Measurements from ENCODE around the gene PBX1. TPM values are rescaled to one million over a fixed set of nuclear protein-coding genes. Genes with fewer than 3 reads are reported as not detected.

PBX1 gene
- total and polyA plus RNA-seq, 10 of the 15 experiments (the other 5 are each of a cell fraction or from before 2014, with no cell fraction given) = 0.05 to 0.28 (median 0.11) TPM; not detected in 5

DNA sequence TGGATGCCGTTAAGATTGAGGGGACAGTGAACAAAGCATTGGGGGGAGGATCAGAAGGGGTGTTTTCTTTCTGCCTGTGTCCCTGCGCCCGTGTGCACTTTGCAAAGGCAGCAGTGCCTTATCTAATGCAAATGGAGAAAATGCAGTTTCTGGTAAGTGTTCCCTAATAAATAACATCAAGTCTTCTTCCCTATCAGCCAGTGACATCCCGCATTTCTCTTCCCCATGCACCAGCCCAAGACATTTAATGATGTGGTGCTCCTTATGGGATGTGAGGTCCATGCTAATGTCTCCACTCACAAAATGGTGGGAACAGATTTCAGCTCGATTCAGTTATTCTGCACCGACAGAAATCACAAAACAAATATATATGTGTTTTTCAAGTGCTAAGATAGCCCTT lies 111.8 kb downstream of the PBX1 start:
- TF ChIP-seq DPF2 (IDR thresholded peaks at IDR 0.05) (no peak), PML (IDR thresholded peaks at IDR 0.05; ENCODE audit: low read length) (no peak), ZNF384 (IDR thresholded peaks at IDR 0.05; ENCODE audit: borderline replicate concordance, low read depth, low read length) (no peak), MEF2B (IDR thresholded peaks at IDR 0.05; ENCODE audit: partially characterized antibody, poor library complexity, severe bottlenecking) (no peak), CBX5 (IDR thresholded peaks at IDR 0.05; ENCODE audit: low read depth) (no peak), SUZ12 (IDR thresholded peaks at IDR 0.05; ENCODE audit: unreplicated experiment) (no peak), ZSCAN29 (IDR thresholded peaks at IDR 0.05) (no peak), SRF (IDR thresholded peaks at IDR 0.05; ENCODE audit: low read depth in 2 of 2, low read length in 2 of 2) (no peak), ATF7 (IDR thresholded peaks at IDR 0.05; ENCODE audit: low read depth) (no peak), ZNF274 (IDR thresholded peaks at IDR 0.05; ENCODE audit: insufficient read depth, insufficient read length) (no peak)
- TF ChIP-seq, protein P1, sequence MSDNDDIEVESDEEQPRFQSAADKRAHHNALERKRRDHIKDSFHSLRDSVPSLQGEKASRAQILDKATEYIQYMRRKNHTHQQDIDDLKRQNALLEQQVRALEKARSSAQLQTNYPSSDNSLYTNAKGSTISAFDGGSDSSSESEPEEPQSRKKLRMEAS (IDR thresholded peaks at IDR 0.05; ENCODE audit: low read depth, low read length) = no peak
- Histone ChIP-seq H3K9me3 (replicated peaks; ENCODE audit: control insufficient read depth, insufficient read depth, low read length) (no peaks in the 10 kb centered on the region), H3K27ac (ENCODE audit: control insufficient read depth, insufficient read depth) (no peak overlapping the region), H3K27me3 (replicated peaks in 1 of 2; ENCODE audit: control insufficient read depth in 2 of 2, insufficient read depth in 2 of 2, low read length in 1 of 2) (no peaks in the 10 kb centered on the region), H3K4me3 (no peak overlapping the region), H3K4me1 (ENCODE audit: control insufficient read depth, insufficient read depth, low read length) (no peaks in the 10 kb centered on the region), H3K9ac (ENCODE audit: control insufficient read depth, insufficient read depth, low read length) (no peak overlapping the region), H3K4me2 (ENCODE audit: control insufficient read depth, insufficient read depth) (no peak overlapping the region), H3K36me3 (ENCODE audit: control insufficient read depth in 2 of 2, insufficient read depth in 2 of 2, low read length in 1 of 2) (no peaks in the 10 kb centered on the region), H3K79me2 (ENCODE audit: control insufficient read depth, insufficient read depth, low read length) (no peaks in the 10 kb centered on the region), H4K20me1 (ENCODE audit: control insufficient read depth, insufficient read depth) (no peaks in the 10 kb centered on the region), H2AFZ (ENCODE audit: control insufficient read depth, low read depth, low read length) (no peak overlapping the region)
- in situ Hi-C loops (cut with MboI) = no loop called here
- ATAC-seq = no peak
- SMC1A ChIA-PET (ENCODE audit: uncharacterized antibody, unreplicated experiment) = no interaction called here
- POLR2A ChIA-PET = no interaction called here
- DNase-seq (ENCODE audit: low read depth, low spot score) = no peak
- CTCF ChIA-PET = no interaction called here
- 15% methylated on average over 6 of the region's 6 CpGs for WGBS (ENCODE audit: insufficient coverage, insufficient replicate concordance, low lambda C conversion rate, missing lambda C conversion rate)
- intact Hi-C loops (cut with micrococcal nuclease; ENCODE audit: unreplicated experiment) = no loop called here
- BruUV-seq (replicated peaks) = no TSS peak
- RAD21 ChIA-PET (ENCODE audit: unreplicated experiment) = no interaction called here
- FAIRE-seq = no peak
